Myocyte (in vitro differentiated cells): Measurements from ENCODE around the gene IFI27L2. TPM values are rescaled to one million over a fixed set of nuclear protein-coding genes. Genes with fewer than 3 reads are reported as not detected.

Experiments used
- DNase-seq: peaks from one replicate; pipeline ENCODE4 v3.0.0-alpha.2; 2012; ENCODE audit warnings: low read depth
- total RNA-seq: library from RNA; depleted of rRNA; stranded (reverse); fragments of >200 nt; gene quantifications from 2 replicates; pipeline ENCODE4 v1.2.3, GENCODE V29; 2014

The IFI27L2 gene
- total RNA-seq, 1 donor from 2014 or later = 42.6 TPM

- peak; percentile 47 for DNase-seq
These were observed 25.8 kb downstream of the IFI27L2 start for GRCh38 chr14:94103554-94104150.

GRCh38 chr14:94102768-94103482 lies 26.5 kb downstream of the IFI27L2 start:
- DNase-seq = no peak

- DNase-seq = no peak
These were observed 27.7 kb downstream of the IFI27L2 start for GRCh38 chr14:94101748-94102147.

- DNase-seq = peak; percentile 89
These were observed 28.6 kb downstream of the IFI27L2 start for GRCh38 chr14:94100847-94101246.

- DNase-seq = no peak
These were observed 30.4 kb downstream of the IFI27L2 start for GRCh38 chr14:94099006-94099405.

GRCh38 chr14:94098326-94098992 lies 30.9 kb downstream of the IFI27L2 start:
- no peak for DNase-seq

GRCh38 chr14:94097091-94097490 lies 32.3 kb downstream of the IFI27L2 start:
- DNase-seq = no peak

GRCh38 chr14:94093418-94093817 lies 36.0 kb downstream of the IFI27L2 start:
- DNase-seq = no peak

GRCh38 chr14:94089479-94089878 lies 39.9 kb downstream of the IFI27L2 start:
- DNase-seq = no peak

GRCh38 chr14:94088516-94088915 lies 40.9 kb downstream of the IFI27L2 start:
- no peak for DNase-seq

- no peak for DNase-seq
These were observed 41.5 kb downstream of the IFI27L2 start for GRCh38 chr14:94087891-94088290.

- DNase-seq = no peak
These were observed 48.0 kb downstream of the IFI27L2 start for GRCh38 chr14:94081386-94081820.

- DNase-seq = peak; percentile 94
These were observed 48.6 kb downstream of the IFI27L2 start, which contains the start of the genes DDX24 and IFI27L1 for GRCh38 chr14:94080621-94081385. DDX24 (minus strand) TSS chr14:94081202; CDS start chr14:94079742, 1,460 bp downstream. IFI27L1 (plus strand) TSS chr14:94081310; CDS start chr14:94096938, 15,628 bp downstream.

GRCh38 chr14:94079891-94080620 lies 49.3 kb downstream of the IFI27L2 start:
- peak; percentile 87 for DNase-seq

- no peak for DNase-seq
These were observed 51.6 kb downstream of the IFI27L2 start for GRCh38 chr14:94077823-94078222.

Other genes starting within 250 kb of the IFI27L2 start
- gene FAM181A, start 202.3 kb downstream of the IFI27L2 start, total RNA-seq = not detected in 2 replicates
- 0.73 and 8.9 TPM in 2 replicates for gene ASB2, start 153.0 kb downstream of the IFI27L2 start, total RNA-seq
- not detected in 2 replicates for gene CCDC197, start 132.3 kb downstream of the IFI27L2 start, total RNA-seq
- gene OTUB2, start 103.3 kb downstream of the IFI27L2 start, total RNA-seq = 0.48 and 1.1 TPM in 2 replicates
- 156 and 161 TPM in 2 replicates for gene DDX24, start 48.4 kb downstream of the IFI27L2 start, total RNA-seq
- gene IFI27L1, start 48.3 kb downstream of the IFI27L2 start, total RNA-seq = 5.6 and 10.3 TPM in 2 replicates
- gene IFI27, start 18.9 kb downstream of the IFI27L2 start, total RNA-seq = 2.5 and 5.8 TPM in 2 replicates
- gene PPP4R4, start 44.7 kb upstream of the IFI27L2 start, total RNA-seq = 0.75 and 1.2 TPM in 2 replicates
- gene SERPINA10, start 163.7 kb upstream of the IFI27L2 start, total RNA-seq = not detected in 2 replicates
- gene SERPINA6, start 193.7 kb upstream of the IFI27L2 start, total RNA-seq = not detected in 2 replicates
- not detected in 2 replicates for gene SERPINA2, start 237.1 kb upstream of the IFI27L2 start, total RNA-seq